GM23248 (cell line): ENCODE data around the gene RELN. TPM values are rescaled to one million over a fixed set of nuclear protein-coding genes. Genes with fewer than 3 reads are reported as not detected.

ENCODE experiments used
- DNase-seq: peaks from one replicate; pipeline ENCODE4 v3.0.0-alpha.2; 2015
- H2AFZ ChIP-seq: fragments of 200-600 bp; sonication (generic); 2 replicates; pipeline ENCODE4 v1.6.1; 2016; ENCODE audit warnings: antibody characterized with exemption
- H3F3A ChIP-seq: fragments of 200-600 bp; sonication (generic); 2 replicates; pipeline ENCODE4 v1.6.1; 2016; ENCODE audit warnings: mild to moderate bottlenecking, antibody characterized with exemption, mixed run types; ENCODE audit not compliant: insufficient read depth
- H3K27ac ChIP-seq: fragments of 200-600 bp; sonication (generic); 2 replicates; pipeline ENCODE4 v1.5.1; 2016; ENCODE audit warnings: mild to moderate bottlenecking
- H3K27me3 ChIP-seq: fragments of 200-600 bp; sonication (generic); replicated peaks from 2 replicates; pipeline ENCODE4 v1.6.1; 2016; ENCODE audit warnings: mild to moderate bottlenecking; ENCODE audit not compliant: insufficient read depth
- H3K36me3 ChIP-seq: fragments of 200-600 bp; sonication (generic); 2 replicates; pipeline ENCODE4 v1.6.1; 2016; ENCODE audit warnings: low read depth, mild to moderate bottlenecking
- H3K4me1 ChIP-seq: fragments of 200-600 bp; sonication (generic); 2 replicates; pipeline ENCODE4 v1.6.1; 2016; ENCODE audit warnings: mild to moderate bottlenecking; ENCODE audit not compliant: insufficient read depth
- H3K4me2 ChIP-seq: fragments of 200-600 bp; sonication (generic); one replicate; pipeline ENCODE4 v1.6.1; 2016; ENCODE audit warnings: mild to moderate bottlenecking; ENCODE audit not compliant: unreplicated experiment
- H3K4me3 ChIP-seq: fragments of 200-600 bp; sonication (generic); 2 replicates; pipeline ENCODE4 v1.5.1; 2016; ENCODE audit warnings: mild to moderate bottlenecking
- H3K79me2 ChIP-seq: fragments of 200-600 bp; sonication (generic); 2 replicates; pipeline ENCODE4 v1.6.1; 2016; ENCODE audit warnings: mild to moderate bottlenecking; ENCODE audit not compliant: insufficient read depth
- H3K9ac ChIP-seq: fragments of 200-600 bp; sonication (generic); 2 replicates; pipeline ENCODE4 v1.6.1; 2016; ENCODE audit warnings: mild to moderate bottlenecking
- H3K9me2 ChIP-seq: fragments of 200-600 bp; sonication (generic); 2 replicates; pipeline ENCODE4 v1.6.1; 2016; ENCODE audit warnings: mixed run types, mild to moderate bottlenecking, moderate library complexity; ENCODE audit not compliant: insufficient read depth
- H3K9me3 ChIP-seq: fragments of 200-600 bp; sonication (generic); one replicate; pipeline ENCODE4 v1.6.1; 2017; ENCODE audit warnings: low read depth
- H4K20me1 ChIP-seq: fragments of 200-600 bp; sonication (generic); 2 replicates; pipeline ENCODE4 v1.6.0; 2016; ENCODE audit not compliant: insufficient read depth
- EZH2 ChIP-seq: fragments of 200-600 bp; sonication (generic); IDR thresholded peaks from 2 replicates; pipeline ENCODE4 v1.6.1; 2018; ENCODE audit warnings: antibody characterized with exemption, mild to moderate bottlenecking; ENCODE audit not compliant: insufficient read depth, poor library complexity, severe bottlenecking
- EZH2phosphoT487 ChIP-seq: fragments of 200-600 bp; sonication (generic); IDR thresholded peaks from 2 replicates; pipeline ENCODE4 v1.6.1; 2018; ENCODE audit warnings: antibody characterized with exemption, moderate library complexity, mild to moderate bottlenecking, low read depth; ENCODE audit not compliant: insufficient read depth
- WGBS, 2 experiments: methylation state at CpG; one replicate each; pipeline ENCODE4 v1.1.6; 2015 to 2017; ENCODE audit warnings: low lambda C conversion rate in 2 of 2, low coverage in 1 of 2; ENCODE audit errors: missing lambda C conversion rate in 2 of 2; 5-methylcytosine and 5-hydroxymethylcytosine counted together
- in situ Hi-C: fragments of 300-500 bp; cut with MboI; formaldehyde crosslinking; loops from 2 replicates; pipeline ENCODE4 v1.15.0; 2020
- polyA plus RNA-seq: library from polyadenylated mRNA; unstranded; fragments of >200 nt; fragmentation: Nextera tagmentation; extraction: Ambion mirVana; gene quantifications from 2 replicates; pipeline ENCODE4 v1.2.1, GENCODE V29; 2016
- total RNA-seq: library from RNA; depleted of rRNA; stranded (reverse); fragments of >200 nt; shearing (Covaris generic); gene quantifications from 2 replicates; pipeline ENCODE4 v1.2.3, GENCODE V29; 2014

RELN gene
- total and polyA plus RNA-seq, 2 experiments from 2014 or later, result 0.76 to 0.97 TPM

DNA sequence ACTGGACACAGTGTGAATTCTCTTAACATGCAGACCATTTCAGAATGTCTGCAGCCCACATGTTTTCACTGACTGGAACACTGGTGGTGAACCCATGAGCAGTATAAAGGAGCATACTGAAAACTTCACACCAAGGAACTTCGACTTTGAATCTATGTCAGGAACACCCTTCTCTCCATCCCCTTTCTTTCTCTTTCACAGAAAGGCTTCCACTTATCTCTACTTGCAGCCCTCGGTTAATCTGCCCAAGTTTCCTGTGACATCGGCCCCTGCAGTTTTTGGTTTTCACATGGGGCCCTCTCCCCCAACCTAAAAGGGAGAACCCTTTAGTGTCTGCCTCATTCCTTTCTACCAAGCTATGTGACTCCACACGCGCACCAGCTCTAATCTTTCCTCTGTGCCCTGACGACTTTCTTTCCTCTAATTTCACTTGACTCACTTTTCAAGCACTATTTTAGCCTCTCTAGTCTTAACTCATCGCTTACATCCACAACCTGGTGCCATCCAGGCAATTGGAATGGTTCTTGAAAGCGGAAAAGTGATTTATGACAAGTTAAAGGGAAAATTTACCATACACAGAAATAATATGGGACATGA is 70.1 kb downstream of the RELN start:
- Histone ChIP-seq H3K27me3 (no peaks in the 10 kb centered on the region; the same call in 1 of the 2 replicates), H3K4me3 (no peak overlapping the region), H4K20me1 (no peaks in the 10 kb centered on the region), H3K9me2 (no peaks in the 10 kb centered on the region), H3F3A (no peaks in the 10 kb centered on the region), H3K4me1 (no peaks in the 10 kb centered on the region), H3K9me3 (no peaks in the 10 kb centered on the region), H3K27ac (no peak overlapping the region), H3K4me2 (no peak overlapping the region), H3K9ac (no peak overlapping the region), H3K79me2 (no peaks in the 10 kb centered on the region), H3K36me3 (no peaks in the 10 kb centered on the region), H2AFZ (no peak overlapping the region)
- no peak for DNase-seq
- WGBS, 2 experiments, result 46 to 52% methylated on average over 8 of the region's 8 CpGs
- TF ChIP-seq EZH2 (no peak), EZH2phosphoT487 (no peak)
- in situ Hi-C loops, result no loop called here

- no peaks in the 10 kb centered on the region for H3K9me2 ChIP-seq
- H3K4me3 ChIP-seq, result no peak overlapping the region
- H3K27me3 ChIP-seq, result no peaks in the 10 kb centered on the region; the same call in 1 of the 2 replicates
- H3K4me1 ChIP-seq, result no peaks in the 10 kb centered on the region
- no peaks in the 10 kb centered on the region for H3K9me3 ChIP-seq
- no peak overlapping the region for H3K27ac ChIP-seq
- no peak overlapping the region for H3K4me2 ChIP-seq
- TF ChIP-seq EZH2phosphoT487 (no peak), EZH2 (no peak)
- 16 to 18% methylated on average over 5 of the region's 5 CpGs for WGBS, 2 experiments
- no peak overlapping the region for H2AFZ ChIP-seq
- H3K36me3 ChIP-seq, result no peaks in the 10 kb centered on the region
- H3K9ac ChIP-seq, result no peak overlapping the region
- H3K79me2 ChIP-seq, result no peaks in the 10 kb centered on the region
- no peaks in the 10 kb centered on the region for H3F3A ChIP-seq
- no peaks in the 10 kb centered on the region for H4K20me1 ChIP-seq
- in situ Hi-C loops, result no loop called here
- no peak for DNase-seq
These were observed 70.7 kb downstream of the RELN start for GRCh38 chr7:103918631-103919271.

GRCh38 chr7:103915680-103916357 is 73.6 kb downstream of the RELN start:
- in situ Hi-C loops, result no loop called here
- no peaks in the 10 kb centered on the region for H4K20me1 ChIP-seq
- H3F3A ChIP-seq, result no peaks in the 10 kb centered on the region
- H3K27ac ChIP-seq, result no peak overlapping the region
- 20 to 30% methylated on average over 1 of the region's 1 CpG for WGBS, 2 experiments
- H3K27me3 ChIP-seq, result no peaks in the 10 kb centered on the region; the same call in 1 of the 2 replicates
- H2AFZ ChIP-seq, result no peak overlapping the region
- no peak overlapping the region for H3K4me3 ChIP-seq
- no peaks in the 10 kb centered on the region for H3K9me2 ChIP-seq
- no peaks in the 10 kb centered on the region for H3K79me2 ChIP-seq
- no peaks in the 10 kb centered on the region for H3K4me1 ChIP-seq
- no peaks in the 10 kb centered on the region for H3K9me3 ChIP-seq
- no peak overlapping the region for H3K9ac ChIP-seq
- no peaks in the 10 kb centered on the region for H3K36me3 ChIP-seq
- peak; percentile 63 for DNase-seq
- no peak overlapping the region for H3K4me2 ChIP-seq
- TF ChIP-seq EZH2phosphoT487 (no peak), EZH2 (no peak)

GRCh38 chr7:103914147-103914899 is 75.1 kb downstream of the RELN start:
- H4K20me1 ChIP-seq, result no peaks in the 10 kb centered on the region
- no peak for DNase-seq
- H3K36me3 ChIP-seq, result no peaks in the 10 kb centered on the region
- no peaks in the 10 kb centered on the region for H3F3A ChIP-seq
- no peak overlapping the region for H2AFZ ChIP-seq
- H3K9ac ChIP-seq, result no peak overlapping the region
- no peaks in the 10 kb centered on the region for H3K27me3 ChIP-seq
- no peaks in the 10 kb centered on the region for H3K4me1 ChIP-seq
- no peak overlapping the region for H3K4me2 ChIP-seq
- TF ChIP-seq EZH2phosphoT487 (no peak), EZH2 (no peak)
- no peaks in the 10 kb centered on the region for H3K79me2 ChIP-seq
- in situ Hi-C loops, result no loop called here
- H3K9me2 ChIP-seq, result no peaks in the 10 kb centered on the region
- no peak overlapping the region for H3K4me3 ChIP-seq
- H3K9me3 ChIP-seq, result no peaks in the 10 kb centered on the region
- WGBS, 2 experiments, result 68% methylated on average over 6 of the region's 6 CpGs
- no peak overlapping the region for H3K27ac ChIP-seq
